HG03460 (cell line): ENCODE measurements around the gene RPTOR.
"Not testable (repeated sequence)": the region's sequence is repeated elsewhere in the genome, so short reads cannot be mapped to it uniquely, and the experiment has no call there.

Experiments used
- ATAC-seq: cut with Tn5 transposase; IDR thresholded peaks from one replicate; pipeline ENCODE4 v1.9.1; 2021; ENCODE audit not compliant: unreplicated experiment

Gene RPTOR

GRCh38 chr17:80513892-80514291 lies 30.7 kb upstream of the RPTOR start:
- ATAC-seq: no peak

GRCh38 chr17:80516171-80516932 lies 28.3 kb upstream of the RPTOR start:
- no peak for ATAC-seq

GRCh38 chr17:80517641-80518040 lies 27.0 kb upstream of the RPTOR start:
- ATAC-seq: no peak

GRCh38 chr17:80518392-80518791 lies 26.2 kb upstream of the RPTOR start:
- no peak for ATAC-seq

- ATAC-seq: no peak
These were observed 25.4 kb upstream of the RPTOR start for GRCh38 chr17:80519091-80519781.

- ATAC-seq: no peak
These were observed 23.7 kb upstream of the RPTOR start for GRCh38 chr17:80520810-80521455.

GRCh38 chr17:80523054-80523744 lies 21.4 kb upstream of the RPTOR start:
- no peak for ATAC-seq

- ATAC-seq: no peak
These were observed 20.5 kb upstream of the RPTOR start for GRCh38 chr17:80523956-80524712.

GRCh38 chr17:80526116-80526910 lies 18.3 kb upstream of the RPTOR start:
- no peak for ATAC-seq

- ATAC-seq: no peak
These were observed 17.5 kb upstream of the RPTOR start for GRCh38 chr17:80527016-80527645.

- no peak for ATAC-seq
These were observed 16.1 kb upstream of the RPTOR start for GRCh38 chr17:80528536-80528935.

- no peak for ATAC-seq
These were observed 15.3 kb upstream of the RPTOR start for GRCh38 chr17:80529104-80529903.

GRCh38 chr17:80529904-80530292 lies 14.7 kb upstream of the RPTOR start:
- no peak for ATAC-seq

GRCh38 chr17:80531400-80531799 lies 13.2 kb upstream of the RPTOR start:
- no peak for ATAC-seq

- not testable (repeated sequence) for ATAC-seq
These were observed 7.3 kb upstream of the RPTOR start for GRCh38 chr17:80537386-80537785.

- no peak for ATAC-seq
These were observed 6.2 kb upstream of the RPTOR start for GRCh38 chr17:80538484-80538883.

GRCh38 chr17:80539022-80539641 lies 5.5 kb upstream of the RPTOR start:
- no peak for ATAC-seq

- no peak for ATAC-seq
These were observed 825 bp downstream of the RPTOR start for GRCh38 chr17:80545499-80545826.
